Suppressor macrophage treated with lipopolysaccharide for 4 hours (primary cell): ENCODE measurements around the gene NMT2.
"Not testable (repeated sequence)": the region's sequence is repeated elsewhere in the genome, so short reads cannot be mapped to it uniquely, and the experiment has no call there.

ENCODE experiments used
- DNase-seq: peaks from one replicate; pipeline ENCODE4 v3.0.0-alpha.2; 2020

Gene NMT2

DNA sequence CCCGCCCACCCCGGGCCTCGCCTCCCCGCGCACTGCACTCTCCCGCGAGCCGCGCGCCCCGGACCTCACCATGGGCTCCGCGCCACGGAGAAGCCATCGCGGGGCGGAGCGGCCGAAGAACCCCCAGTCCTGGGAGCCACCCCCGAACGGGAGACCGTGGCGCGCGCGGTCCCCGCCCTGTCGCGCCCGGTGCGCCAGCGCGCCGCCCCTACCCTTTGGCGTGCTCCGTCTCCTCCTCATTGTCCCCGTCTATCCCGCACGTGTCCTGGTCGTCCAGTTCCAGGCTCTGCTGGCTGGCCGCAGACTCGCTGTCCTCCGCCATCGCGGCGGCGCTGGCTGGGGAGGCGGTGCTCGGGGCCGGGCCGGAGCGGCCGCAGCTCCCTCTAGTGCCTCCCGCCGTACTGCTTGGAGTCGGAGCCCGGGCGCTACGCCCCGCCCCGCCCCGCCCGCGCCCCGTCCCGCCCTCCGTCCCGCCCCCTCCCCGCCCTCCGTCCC lies at the start of gene NMT2:
TSS of gene NMT2 (minus strand) at position 403 of the 495 bp plus-strand sequence. CDS start at position 322, 81 bp downstream.
- no peak for DNase-seq

DNA sequence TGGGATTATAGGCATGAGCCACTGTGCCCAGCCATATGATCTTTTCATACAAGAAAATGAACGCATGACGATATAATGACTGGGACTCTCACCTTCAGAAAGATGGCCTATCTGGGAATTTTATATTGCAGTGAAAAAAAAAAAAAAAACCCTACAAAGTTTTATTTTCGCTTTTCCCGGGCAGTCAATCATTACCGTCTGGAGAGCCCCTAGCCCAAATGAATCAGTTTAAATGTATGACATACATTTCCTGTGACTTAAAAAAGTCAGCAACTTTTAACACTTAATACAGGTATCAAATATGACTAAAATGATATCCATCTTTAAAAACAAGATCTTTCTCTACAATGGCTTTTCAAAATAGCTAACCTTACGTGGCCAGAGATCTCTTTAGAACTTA lies 48.2 kb upstream of the NMT2 start:
- DNase-seq: no peak

DNA sequence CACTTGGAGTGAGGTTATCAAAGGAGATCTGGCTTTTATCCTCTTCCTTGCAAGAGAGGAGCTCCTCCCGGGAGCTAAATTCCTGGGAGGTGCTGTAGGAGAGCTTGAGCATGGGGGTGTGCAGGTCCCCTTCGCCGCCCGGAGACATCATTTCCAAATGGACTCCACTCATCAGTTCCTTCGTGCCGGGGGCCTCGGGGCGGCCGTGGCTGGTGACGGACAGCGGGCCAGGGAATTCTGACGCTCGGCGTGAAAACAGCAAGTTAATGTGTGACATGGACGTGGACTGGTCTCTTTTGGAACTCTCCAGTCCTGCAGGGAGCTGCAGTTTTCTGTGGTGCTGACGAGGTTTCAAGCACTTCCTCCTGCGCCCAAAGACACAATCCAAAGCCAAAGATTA lies 45.7 kb upstream of the NMT2 start:
- no peak for DNase-seq

DNA sequence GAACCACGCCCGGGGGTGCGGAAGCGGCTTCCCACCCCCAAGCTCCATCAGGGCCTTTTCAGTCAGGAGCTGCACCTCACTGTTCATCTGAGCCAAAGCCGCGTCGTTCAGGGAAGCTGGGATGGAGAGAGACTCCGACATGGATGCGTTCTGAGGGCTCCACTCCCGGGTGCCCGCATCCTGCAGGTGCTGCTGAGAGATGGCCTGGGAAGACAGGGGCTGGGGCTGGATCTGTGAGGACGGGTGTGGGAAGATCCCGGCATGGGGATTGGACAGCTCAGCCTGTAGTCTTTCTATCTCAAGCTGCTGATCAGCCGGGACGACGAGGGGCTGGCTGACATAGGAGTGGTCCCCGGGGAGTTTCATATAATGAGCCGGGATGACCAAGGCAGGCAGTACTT lies 45.0 kb upstream of the NMT2 start:
- no peak for DNase-seq

DNA sequence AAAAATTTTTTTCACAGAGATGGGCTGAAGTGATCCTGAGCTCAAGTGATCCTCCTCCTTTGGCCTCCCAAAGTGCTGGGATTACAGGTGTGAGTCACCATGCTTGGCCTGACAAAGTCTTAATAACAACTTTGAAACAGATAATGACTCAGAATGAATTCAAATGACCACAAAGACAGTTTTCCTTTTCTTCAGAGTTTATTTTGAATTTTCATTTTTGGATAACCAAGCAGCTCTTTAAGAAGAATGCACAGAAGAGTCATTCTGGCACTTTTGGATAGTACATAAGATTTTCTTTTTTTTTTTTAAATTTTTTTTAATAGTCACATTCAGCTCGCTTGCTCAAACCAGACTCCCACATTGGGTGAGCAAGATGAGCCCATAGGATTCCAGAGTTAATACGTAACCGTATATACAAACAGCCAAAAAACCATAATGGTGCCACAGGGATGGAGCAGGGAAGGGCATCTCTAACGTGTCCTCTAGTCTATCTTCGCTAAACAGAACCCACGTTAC lies 43.0 kb upstream of the NMT2 start:
- DNase-seq: no peak

DNA sequence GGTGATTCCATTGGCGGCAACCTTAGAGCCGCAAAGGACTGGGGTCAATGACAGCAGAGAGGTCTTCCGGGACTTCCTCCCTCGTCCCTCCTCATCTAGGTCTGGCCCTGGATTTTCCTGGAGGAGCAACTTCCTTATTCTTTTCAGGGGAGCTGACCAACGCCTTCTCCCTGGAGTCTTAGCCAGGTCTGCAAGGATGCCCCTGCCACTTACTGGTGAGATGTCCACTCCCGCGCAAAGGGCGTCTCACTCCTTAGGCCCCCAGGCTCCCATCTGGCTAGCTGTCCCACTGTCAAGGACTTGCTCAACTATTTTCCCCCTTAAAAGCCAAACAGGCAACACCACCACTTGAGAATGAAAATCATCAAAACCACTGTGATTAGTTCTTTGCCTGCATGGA lies 42.0 kb upstream of the NMT2 start:
- no peak for DNase-seq

DNA sequence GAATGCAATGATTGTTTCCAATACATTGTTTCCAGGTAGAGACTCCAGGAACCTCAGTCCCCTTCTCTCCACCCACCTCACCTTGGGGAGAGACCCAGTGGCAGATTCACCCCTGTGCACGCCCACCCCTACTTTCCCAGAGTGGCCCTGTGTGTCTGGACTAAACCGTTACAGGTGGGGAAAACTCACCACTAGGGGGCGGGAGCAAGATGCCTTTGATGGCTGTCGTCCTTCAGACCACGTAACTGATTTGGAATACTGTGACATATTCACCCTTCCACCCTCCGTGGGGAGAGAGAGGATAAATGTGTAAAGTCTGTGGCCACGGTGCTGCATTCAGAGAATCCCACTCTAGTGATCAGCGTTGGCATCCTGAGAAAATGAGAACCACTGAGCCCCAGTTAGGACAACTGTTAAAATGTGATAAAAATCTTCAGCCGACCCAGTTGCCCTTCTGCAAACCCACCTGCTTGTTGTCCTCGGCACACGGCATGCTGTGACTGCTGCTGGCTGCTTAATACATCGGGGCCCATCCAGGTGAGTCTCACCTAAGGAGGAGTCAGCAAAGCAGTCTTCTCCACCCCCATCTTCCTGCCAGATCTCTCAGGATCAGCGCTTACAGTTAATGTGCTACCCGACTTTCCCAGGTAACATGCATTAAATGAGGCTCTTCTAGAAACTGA lies 41.5 kb upstream of the NMT2 start:
- peak; percentile 76 for DNase-seq

DNA sequence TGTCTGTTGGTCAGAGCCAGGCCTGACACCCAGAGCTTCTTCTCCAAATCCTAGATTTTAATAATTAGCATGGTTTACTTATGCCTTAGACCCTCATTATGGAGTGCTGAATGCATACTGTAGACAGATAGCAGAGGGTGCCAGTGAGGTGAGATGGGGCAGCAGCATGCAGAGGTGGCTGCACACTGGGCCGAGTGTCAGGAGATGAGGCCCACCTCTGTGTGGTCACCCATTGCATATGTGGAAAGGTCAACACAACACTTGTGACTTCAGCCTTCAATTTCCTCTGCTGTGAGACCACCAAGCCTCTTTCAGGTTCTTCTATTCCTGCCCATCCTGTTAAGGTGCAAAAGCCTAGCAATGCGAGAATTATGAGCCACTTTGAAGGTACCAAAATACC lies 39.7 kb upstream of the NMT2 start:
- DNase-seq: no peak

DNA sequence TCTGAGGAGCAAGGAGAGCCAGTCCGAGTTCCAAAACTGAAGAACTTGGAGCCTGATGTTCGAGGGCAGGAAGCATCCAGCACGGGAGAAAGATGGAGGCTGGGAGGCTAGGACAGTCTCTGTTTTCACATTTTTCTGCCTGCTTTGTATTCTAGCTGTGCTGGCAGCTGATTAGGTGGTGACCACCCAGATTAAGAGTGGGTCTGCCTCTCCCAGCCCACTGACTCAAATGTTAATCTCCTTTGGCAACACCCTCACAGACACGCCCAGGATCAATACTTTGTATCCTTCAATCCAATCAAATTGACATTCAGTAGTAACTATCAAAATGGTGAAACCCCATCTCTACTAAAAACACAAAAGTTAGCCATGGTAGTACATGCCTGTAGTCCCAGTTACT lies 38.9 kb upstream of the NMT2 start:
- not testable (repeated sequence) for DNase-seq

DNA sequence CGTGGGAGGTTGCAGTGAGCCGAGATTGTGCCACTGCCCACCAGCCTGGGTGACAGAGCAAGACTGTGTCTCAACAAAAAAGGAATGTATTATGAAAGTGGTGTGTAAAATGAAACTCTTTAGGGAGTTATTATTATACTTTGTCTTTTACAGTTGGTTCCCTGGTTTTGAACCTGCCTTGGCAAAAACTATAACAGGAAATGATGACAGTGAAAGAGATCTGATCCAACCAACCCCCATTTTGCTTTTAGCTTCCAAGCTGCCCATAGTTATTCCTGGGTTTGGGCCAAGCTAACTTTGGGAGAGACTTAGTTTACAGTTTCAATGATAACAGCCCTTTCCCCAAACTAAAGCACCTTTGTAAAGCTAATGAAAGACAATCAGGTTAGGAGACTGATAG lies 34.1 kb upstream of the NMT2 start:
- no peak for DNase-seq

DNA sequence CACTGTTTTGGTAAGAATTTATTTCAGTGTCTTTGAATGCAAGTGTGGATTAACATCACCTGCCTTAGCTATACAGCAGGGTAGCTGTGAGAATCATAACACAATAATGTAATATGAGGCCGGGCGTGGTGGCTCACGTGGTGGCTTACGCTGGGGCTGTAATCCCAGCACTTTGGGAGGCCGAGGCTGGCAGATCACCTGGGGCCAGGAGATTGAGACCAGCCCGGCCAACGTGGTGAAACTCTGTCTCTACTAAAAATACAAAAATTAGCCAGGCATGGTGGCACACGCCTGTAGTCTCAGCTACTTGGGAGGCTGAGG lies 33.8 kb upstream of the NMT2 start:
- not testable (repeated sequence) for DNase-seq

DNA sequence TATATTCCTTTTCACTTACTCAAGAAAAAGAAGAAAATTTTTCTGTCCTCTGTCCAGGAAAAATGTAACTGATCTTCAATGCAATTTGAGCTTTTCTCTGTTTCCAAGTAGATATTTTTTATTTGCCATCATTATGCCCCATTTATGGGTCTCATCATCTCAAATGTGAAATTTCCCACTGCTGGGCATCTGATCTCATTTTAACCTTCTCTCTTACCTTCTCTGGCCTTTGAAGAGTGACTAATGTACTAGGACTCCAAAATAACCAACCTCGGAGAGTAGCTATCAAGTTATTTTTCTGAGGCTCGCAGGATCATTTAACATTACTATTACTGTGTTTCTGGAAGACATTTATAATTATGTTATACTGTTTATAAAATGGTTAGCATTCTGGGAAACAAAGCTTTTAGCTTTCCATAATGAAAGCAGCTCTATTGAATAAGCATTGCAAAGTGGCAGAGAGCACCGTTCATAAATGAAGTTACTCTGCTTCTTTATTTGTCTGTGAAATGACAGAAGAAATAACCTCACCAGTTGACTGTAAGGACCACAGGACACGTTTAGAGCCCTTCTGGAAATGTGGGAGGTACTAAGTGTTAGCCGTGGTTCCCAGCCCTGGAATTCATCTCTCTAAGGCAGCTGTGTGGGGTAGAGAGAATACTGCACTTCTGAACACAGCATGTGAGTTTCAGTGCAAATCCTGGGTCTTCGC lies 33.3 kb upstream of the NMT2 start:
- no peak for DNase-seq

DNA sequence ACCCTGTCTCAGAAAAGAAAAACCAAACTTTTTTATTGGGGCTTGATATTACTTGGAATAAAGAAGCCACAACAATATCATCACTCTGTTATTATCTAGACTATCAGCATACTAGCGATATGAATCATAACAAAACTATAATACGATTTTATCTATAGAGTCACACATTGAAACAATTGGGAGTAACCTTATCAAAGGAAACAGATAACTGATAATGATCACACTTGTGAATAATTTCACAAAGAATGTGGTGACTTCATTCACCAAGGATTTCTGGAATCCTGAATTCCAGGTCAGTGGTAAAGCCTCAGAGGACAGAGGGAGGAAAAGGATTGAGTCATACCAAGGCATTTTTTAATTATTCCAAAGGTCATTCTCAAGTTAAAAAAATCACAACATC lies 32.1 kb upstream of the NMT2 start:
- no peak for DNase-seq

DNA sequence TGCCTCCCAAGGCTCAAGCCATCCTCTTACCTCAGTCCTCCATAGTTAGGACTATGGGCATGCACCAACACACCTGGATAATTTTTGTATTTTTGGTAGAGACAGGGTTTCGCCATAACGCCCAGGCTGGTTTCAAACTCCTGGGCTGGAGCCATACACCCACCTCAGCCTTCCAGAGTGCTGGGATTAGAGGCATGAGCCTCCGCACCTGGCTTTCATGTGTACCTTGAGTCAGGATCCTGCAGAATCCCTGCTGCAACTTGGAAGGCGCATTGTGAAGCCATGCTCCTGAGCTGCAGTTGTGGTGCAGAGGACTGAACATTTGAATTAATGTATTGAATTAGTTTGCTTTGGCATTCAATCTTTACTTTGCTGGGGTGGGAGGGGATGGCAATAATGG lies 29.4 kb upstream of the NMT2 start:
- DNase-seq: no peak

DNA sequence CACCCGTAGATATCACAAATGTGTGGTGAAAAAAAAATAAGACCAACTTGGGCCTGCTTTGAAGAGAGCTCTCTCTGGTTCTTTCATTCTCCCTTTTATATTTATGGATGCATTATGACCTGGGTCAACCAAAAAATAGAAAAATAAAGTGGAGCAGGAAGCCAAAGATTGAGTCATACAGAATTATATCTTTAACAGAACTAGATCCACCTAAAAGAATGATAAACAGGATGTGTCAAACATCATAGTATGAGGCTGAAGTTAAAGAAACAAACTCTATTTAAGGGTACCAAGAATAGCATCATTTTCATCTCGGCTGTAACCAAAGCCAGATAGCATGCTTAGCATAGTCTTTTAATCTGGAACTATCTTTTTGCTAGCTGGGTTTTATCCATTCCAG lies 28.8 kb upstream of the NMT2 start:
- no peak for DNase-seq

DNA sequence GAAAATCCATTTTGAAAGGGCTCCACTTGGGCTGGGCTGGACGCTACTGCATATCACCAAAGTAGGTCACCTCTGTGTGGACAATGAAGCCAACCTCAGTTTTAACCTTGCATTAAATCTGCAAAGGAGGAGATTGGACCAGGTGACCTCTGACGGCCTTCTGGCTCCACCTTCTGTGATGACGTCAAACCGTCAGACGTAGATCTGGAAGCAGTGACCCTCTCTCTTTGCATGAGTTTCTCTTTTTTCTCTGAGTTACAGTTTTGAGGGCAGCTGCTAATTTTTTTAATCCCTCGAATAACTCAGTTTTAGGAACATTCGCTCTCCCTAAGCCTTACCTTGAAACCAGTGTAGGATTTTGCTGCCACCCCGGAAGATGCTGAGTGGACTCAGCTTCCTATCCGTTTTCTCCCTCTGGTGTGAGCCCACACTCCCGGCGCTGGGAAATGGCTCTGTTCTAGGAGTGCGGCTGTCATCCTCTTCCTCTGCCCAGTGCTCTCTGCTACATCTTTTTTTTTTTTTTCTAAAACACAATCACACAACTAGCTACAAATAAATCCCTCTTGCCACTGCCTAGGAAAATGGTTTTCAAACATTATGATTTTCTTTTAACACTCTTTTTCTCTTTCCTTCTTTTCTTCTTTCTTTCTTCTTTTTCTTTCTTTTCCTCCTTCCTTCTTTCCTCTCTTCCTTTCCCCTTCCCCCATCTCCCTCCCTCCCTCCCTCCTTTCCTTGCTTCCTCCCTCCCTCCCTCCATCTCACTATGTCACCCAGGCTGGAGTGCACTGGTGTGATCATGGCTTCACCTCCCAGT lies 27.7 kb upstream of the NMT2 start:
- DNase-seq: no peak

DNA sequence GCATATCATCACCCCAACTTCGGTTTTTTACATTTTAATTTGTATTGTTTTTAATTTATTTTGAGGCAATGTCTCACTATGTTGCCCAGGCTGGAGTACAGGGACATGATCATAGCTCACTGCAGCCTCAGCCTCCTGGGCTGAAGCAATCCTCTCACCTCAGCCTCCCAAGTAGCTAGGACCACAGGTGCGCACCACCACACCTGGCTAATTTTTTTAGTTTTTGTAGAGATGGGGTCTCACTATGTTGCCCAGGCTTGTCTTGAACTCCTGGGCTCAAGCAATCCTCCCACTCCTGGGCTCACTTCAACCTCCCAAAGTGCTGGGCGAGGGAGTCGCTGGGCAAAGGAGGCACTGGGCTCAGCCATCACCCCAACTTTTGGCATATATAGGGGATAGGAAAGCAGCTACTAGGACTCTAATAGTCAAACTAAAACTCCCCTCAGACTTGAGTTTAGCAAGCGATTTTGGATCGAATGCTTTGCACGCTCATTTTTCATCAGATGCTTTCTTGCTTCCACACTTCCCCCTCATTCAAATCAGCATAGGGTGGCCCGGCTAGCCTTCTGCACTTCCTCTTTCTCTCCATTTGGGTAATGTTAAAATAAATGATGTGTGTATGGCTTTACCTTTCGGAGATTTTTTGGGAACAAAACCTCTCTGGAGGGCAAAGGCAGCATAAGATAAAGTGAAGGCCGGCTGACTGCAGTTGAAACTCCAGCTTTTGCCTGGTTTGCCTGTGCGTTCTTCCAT lies 20.8 kb upstream of the NMT2 start:
- peak; percentile 19 for DNase-seq

DNA sequence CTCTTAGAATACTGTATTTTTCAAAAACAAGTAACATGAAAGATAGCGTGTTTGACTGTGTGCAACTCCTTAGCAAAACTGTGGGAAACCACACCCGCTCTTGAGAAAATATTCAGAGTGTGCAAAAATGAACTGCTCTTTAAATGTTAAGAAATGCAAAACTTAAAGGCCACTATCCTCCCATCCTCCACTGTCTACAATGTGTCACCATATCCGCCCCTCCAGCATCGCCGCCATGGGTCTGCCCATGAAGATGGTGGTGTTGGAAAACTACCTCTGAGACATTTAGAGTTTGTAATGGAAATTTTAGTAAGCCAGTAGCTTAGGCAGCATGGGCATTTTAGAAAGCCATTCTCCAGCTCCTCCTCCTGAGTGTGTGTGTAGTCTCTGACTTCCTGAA lies 20.1 kb upstream of the NMT2 start:
- DNase-seq: no peak

DNA sequence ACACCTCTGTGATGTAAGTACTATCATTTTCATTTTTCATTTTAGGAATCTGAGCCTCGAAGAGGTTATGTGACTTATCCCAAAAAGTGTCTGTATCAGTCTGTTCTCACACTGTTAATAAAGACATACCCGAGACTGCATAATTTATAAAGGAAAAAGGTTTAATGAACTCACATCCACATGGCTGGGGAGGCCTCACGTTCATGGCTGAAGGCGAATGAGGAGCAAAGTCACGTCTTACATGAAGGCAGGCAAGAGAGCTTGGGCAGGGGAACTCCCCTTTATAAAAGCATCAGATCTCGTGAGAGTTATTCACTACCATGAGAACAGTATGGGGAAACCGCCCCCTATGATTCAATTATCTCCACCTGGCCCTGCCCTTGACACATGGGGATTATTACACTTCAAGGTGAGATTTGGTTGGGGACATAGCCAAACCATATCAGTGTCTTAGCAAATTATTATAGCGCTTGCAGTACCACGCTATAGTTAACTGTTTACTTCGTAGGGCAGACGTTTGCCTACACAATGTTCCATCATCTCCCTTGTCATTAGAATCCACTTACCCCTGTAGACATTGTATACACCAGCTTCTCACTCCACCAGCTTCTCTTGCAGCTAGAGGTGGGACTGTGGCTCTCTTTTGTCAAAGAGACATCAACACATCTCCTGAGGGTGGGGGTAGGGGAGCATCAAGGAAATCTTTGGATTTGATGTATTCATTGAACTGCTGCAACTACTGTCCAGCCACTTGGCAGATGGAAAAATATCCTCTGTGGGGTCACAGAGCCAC lies 15.4 kb upstream of the NMT2 start:
- no peak for DNase-seq

DNA sequence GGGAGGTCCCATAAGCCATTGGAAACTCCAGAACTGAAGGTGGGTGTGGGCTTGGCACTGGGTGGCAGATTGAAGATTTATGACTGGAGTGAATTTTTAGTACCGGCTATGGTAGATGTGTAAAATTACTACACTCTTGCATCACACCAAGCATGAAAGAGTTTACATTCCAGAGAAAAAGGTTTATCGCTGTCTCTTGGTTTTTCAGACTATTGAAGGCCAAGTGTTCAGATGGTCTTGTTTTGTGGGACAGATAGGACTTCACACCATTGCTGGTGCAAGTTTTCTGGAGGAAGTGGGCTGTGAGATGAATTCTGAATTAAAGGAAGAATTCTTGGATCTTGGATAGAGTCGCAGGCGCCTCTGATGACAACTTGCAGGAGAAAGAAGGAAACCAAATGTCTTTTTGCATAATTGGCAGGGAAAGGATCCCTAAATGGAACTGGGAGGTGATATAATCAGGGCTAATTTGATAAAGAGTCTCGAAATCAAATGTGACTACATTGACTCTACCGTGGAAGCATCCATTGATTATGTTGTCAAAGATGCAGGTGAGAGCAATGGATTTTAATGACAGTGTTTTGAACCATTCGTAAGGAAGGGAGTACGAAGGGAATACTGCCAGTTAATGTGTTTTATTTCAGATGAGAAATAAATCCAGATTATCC lies 14.2 kb upstream of the NMT2 start:
- DNase-seq: no peak

DNA sequence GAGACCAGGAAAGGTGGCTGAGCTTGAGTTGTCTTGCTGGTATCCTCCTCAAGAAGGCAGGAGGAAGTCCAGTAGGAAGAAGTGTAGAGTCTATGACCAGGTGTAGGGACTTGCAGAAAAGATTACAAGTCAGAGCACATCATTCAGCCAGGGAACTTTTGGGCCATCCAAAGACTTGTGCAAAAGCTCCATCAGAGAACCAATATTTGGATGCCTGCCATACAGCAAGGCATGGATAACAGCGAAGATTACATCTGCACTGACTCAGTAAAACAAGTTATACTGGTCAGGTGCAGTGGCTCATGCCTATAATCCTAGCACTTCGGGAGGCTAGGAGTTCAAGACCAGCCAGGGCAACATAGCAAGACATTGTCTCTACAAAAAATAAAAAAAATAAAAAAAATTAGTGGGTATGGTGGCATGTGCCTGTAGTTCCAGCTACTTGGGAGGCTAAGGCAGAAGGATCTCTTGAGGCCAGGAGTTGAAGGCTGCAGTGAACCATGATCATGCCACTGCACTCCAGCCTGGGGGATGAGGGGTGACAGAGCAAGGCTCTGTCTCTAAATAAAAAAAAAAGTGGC lies 13.2 kb upstream of the NMT2 start:
- DNase-seq: no peak
